Esophagus muscularis mucosa (tissue), 4 donors: ENCODE measurements around the gene HDX.

ENCODE experiments used
- CTCF ChIP-seq, 3 experiments: fragments of 200-600 bp in 2 of 3; fragments of 450-650 bp in 1 of 3; sonication (generic) in 2 of 3; IDR thresholded peaks; one replicate each; pipeline ENCODE4 v1.5.1; 2017 to 2019; ENCODE audit warnings: antibody characterized with exemption in 3 of 3, mild to moderate bottlenecking in 2 of 3, moderate library complexity in 1 of 3
- EP300 ChIP-seq: sonication (generic); formaldehyde crosslinking; IDR thresholded peaks from one replicate; pipeline ENCODE4 v1.6.1; 2017; ENCODE audit warnings: antibody characterized with exemption
- POLR2A ChIP-seq: fragments of 450-650 bp; IDR thresholded peaks from one replicate; pipeline ENCODE4 v1.6.1; 2017; ENCODE audit warnings: antibody characterized with exemption, moderate library complexity, mild to moderate bottlenecking, low read depth
- POLR2AphosphoS5 ChIP-seq, 2 donors: sonication (generic); formaldehyde crosslinking; IDR thresholded peaks; one replicate each; pipeline ENCODE4 v1.6.1; 2017; ENCODE audit warnings: antibody characterized with exemption in 2 of 2

DNA sequence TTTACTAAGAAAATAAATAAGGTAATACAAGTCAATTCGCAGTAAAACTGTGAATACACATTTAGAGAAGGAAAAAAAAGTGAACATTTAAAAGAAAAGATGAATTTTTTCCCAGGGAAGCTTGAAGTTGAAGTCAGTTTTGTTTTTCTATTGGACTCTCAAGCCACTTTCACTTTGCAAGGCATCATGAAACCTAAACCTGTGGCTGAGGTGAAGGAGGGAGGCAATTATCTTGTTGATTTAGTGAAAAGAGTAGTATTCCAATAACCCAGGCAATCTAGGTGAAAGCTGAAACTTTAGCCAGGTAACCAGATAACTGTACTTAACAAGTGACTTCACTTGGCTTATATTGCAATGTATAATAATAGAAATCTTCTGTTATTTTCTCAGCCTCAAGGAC, 138.6 kb downstream of the HDX start:
- TF ChIP-seq POLR2A = no peak
- no peak for TF ChIP-seq EP300
- TF ChIP-seq CTCF (IDR thresholded peaks at IDR 0.05) = no peak
- TF ChIP-seq POLR2AphosphoS5 (IDR thresholded peaks at IDR 0.05) = no peak
